GM12892 (cell line): ENCODE data around the gene PARP8.

ENCODE experiments used
- POLR2A ChIP-seq: IDR thresholded peaks from 2 replicates; pipeline ENCODE4 v1.6.1; 2011; ENCODE audit warnings: low read depth, low read length, control low read depth
- POLR2AphosphoS5 ChIP-seq: IDR thresholded peaks from 2 replicates; pipeline ENCODE4 v1.6.1; 2011; ENCODE audit warnings: low read depth, low read length, control low read depth
- TAF1 ChIP-seq: IDR thresholded peaks from 2 replicates; pipeline ENCODE4 v1.6.1; 2011; ENCODE audit warnings: low read depth, mild to moderate bottlenecking, control low read depth, low read length, borderline replicate concordance

GRCh38 chr5:50832657-50833284 lies 166.3 kb downstream of the PARP8 start:
- no peak for TF ChIP-seq POLR2A
- TF ChIP-seq POLR2AphosphoS5, result no peak
- TF ChIP-seq TAF1, result no peak
